IMR-90 (cell line): Measurements from ENCODE around the gene TMPRSS2. TPM values are rescaled to one million over a fixed set of nuclear protein-coding genes. Genes with fewer than 3 reads are reported as not detected.

Experiments used
- ATAC-seq: fragments of 200-7000 bp; cut with Tn5 transposase; 2 replicates; pipeline ENCODE4 v1.9.1; 2020; ENCODE audit warnings: low read depth, mild to moderate bottlenecking, moderate library complexity
- BruUV-seq: library from RNA; stranded (reverse); fragments of 400-500 nt; replicated peaks from 2 replicates; lab custom pipeline; 2021; lab: Mats Ljungman, UMichigan
- CTCF ChIA-PET: fragments of 300-600 bp; formaldehyde crosslinking; extraction: SDS; loops from one replicate; lab custom pipeline; 2021; ENCODE audit warnings: antibody characterized with exemption; lab: Yijun Ruan, JAX
- POLR2A ChIA-PET: fragments of 300-600 bp; sonication (Branson Sonifier 250); formaldehyde crosslinking; loops from one replicate; lab custom pipeline; 2022; ENCODE audit warnings: antibody characterized with exemption; ENCODE audit not compliant: unreplicated experiment; lab: Charles Lee
- DNase-seq: peaks from one replicate; pipeline ENCODE4 v3.0.0; 2013
- H2AFZ ChIP-seq: replicated peaks from 2 replicates; pipeline ENCODE3; 2013; ENCODE audit warnings: low read length, mild to moderate bottlenecking; ENCODE audit not compliant: poor library complexity
- H2AK5ac ChIP-seq: 2 replicates; pipeline ENCODE4 v1.6.1; 2013; ENCODE audit warnings: low read depth, low read length, inconsistent platforms
- H2AK9ac ChIP-seq: replicated peaks from 2 replicates; pipeline ENCODE3; 2013; ENCODE audit warnings: mild to moderate bottlenecking, low read depth, low read length, moderate library complexity; ENCODE audit not compliant: poor library complexity
- H2BK120ac ChIP-seq: 2 replicates; pipeline ENCODE4 v1.6.1; 2013; ENCODE audit warnings: low read depth, low read length, inconsistent platforms
- H2BK15ac ChIP-seq: 3 replicates; pipeline ENCODE4 v1.6.1; 2013; ENCODE audit warnings: low read depth, low read length, inconsistent platforms
- H2BK20ac ChIP-seq: 2 replicates; pipeline ENCODE4 v1.6.1; 2013; ENCODE audit warnings: low read depth, mild to moderate bottlenecking, inconsistent platforms, low read length, moderate library complexity
- H2BK5ac ChIP-seq: 2 replicates; pipeline ENCODE4 v1.6.1; 2013; ENCODE audit warnings: mild to moderate bottlenecking, low read depth, low read length, inconsistent platforms; ENCODE audit not compliant: poor library complexity, severe bottlenecking
- H3K14ac ChIP-seq: replicated peaks from 2 replicates; pipeline ENCODE4 v1.6.1; 2013; ENCODE audit warnings: low read depth, low read length, inconsistent platforms
- H3K18ac ChIP-seq: 2 replicates; pipeline ENCODE4 v1.6.1; 2013; ENCODE audit warnings: low read depth, low read length, control low read depth
- H3K23ac ChIP-seq: 2 replicates; pipeline ENCODE4 v1.6.1; 2013; ENCODE audit warnings: low read depth, low read length, inconsistent platforms
- H3K27ac ChIP-seq: 2 replicates; pipeline ENCODE4 v1.5.1; 2013; ENCODE audit warnings: mild to moderate bottlenecking, control low read depth, low read length; ENCODE audit not compliant: insufficient read depth
- H3K27me3 ChIP-seq: 2 replicates; pipeline ENCODE4 v1.6.1; 2013; ENCODE audit warnings: low read length; ENCODE audit not compliant: control insufficient read depth, insufficient read depth
- H3K36me3 ChIP-seq: 2 replicates; pipeline ENCODE4 v1.6.1; 2013; ENCODE audit warnings: low read length, mixed read lengths; ENCODE audit not compliant: control insufficient read depth, insufficient read depth
- H3K4ac ChIP-seq: 2 replicates; pipeline ENCODE4 v1.6.1; 2013; ENCODE audit warnings: low read depth, low read length, inconsistent platforms
- H3K4me1 ChIP-seq: 2 replicates; pipeline ENCODE4 v1.6.1; 2013; ENCODE audit warnings: low read length, mixed read lengths; ENCODE audit not compliant: control insufficient read depth, insufficient read depth
- H3K4me2 ChIP-seq: 2 replicates; pipeline ENCODE4 v1.6.1; 2013; ENCODE audit warnings: low read depth, mild to moderate bottlenecking, control low read depth, low read length, moderate library complexity
- H3K4me3 ChIP-seq: 2 replicates; pipeline ENCODE4 v1.5.1; 2013; ENCODE audit warnings: low read depth, mild to moderate bottlenecking, control low read depth, low read length, moderate library complexity; ENCODE audit not compliant: insufficient read depth
- H3K56ac ChIP-seq: 2 replicates; pipeline ENCODE4 v1.6.1; 2013; ENCODE audit warnings: low read length, inconsistent platforms; ENCODE audit not compliant: insufficient read depth; ENCODE audit errors: extremely low read depth
- H3K79me1 ChIP-seq, 2 experiments: 2 replicates each; pipeline ENCODE4 v1.6.1; 2013; ENCODE audit warnings: low read length in 2 of 2, inconsistent platforms in 1 of 2, low read depth in 1 of 2
- H3K9ac ChIP-seq: 2 replicates; pipeline ENCODE4 v1.6.1; 2013; ENCODE audit warnings: low read depth, low read length, control low read depth
- H3K9me1 ChIP-seq: 2 replicates; pipeline ENCODE4 v1.6.1; 2013; ENCODE audit warnings: low read length, inconsistent platforms; ENCODE audit not compliant: insufficient read depth
- H3K9me3 ChIP-seq: 2 replicates; pipeline ENCODE4 v1.6.1; 2013; ENCODE audit warnings: low read length; ENCODE audit not compliant: control insufficient read depth, insufficient read depth
- H4K20me1 ChIP-seq: 2 replicates; pipeline ENCODE4 v1.6.1; 2013; ENCODE audit warnings: low read length, inconsistent platforms; ENCODE audit not compliant: insufficient read depth
- H4K5ac ChIP-seq: 2 replicates; pipeline ENCODE4 v1.6.1; 2013; ENCODE audit warnings: mild to moderate bottlenecking, low read depth, low read length, control low read depth
- H4K8ac ChIP-seq, 2 experiments: 2 replicates each; pipeline ENCODE4 v1.6.1; 2013; ENCODE audit warnings: low read depth in 2 of 2, low read length in 2 of 2, control low read depth in 1 of 2, inconsistent platforms in 1 of 2
- H4K91ac ChIP-seq: 2 replicates; pipeline ENCODE4 v1.6.1; 2013; ENCODE audit warnings: low read depth, low read length, inconsistent platforms; ENCODE audit not compliant: insufficient read depth
- MXI1 ChIP-seq: IDR thresholded peaks from 2 replicates; pipeline ENCODE4 v1.6.1; 2012; ENCODE audit warnings: low read depth, mild to moderate bottlenecking, low read length, moderate library complexity, borderline replicate concordance
- WGBS, 2 experiments: methylation state at CpG; one replicate each; pipeline versions ENCODE4 v1.1.5 to v1.1.7; 2013; ENCODE audit warnings: missing lambda C conversion rate in 2 of 2; ENCODE audit not compliant: insufficient read length in 1 of 2; ENCODE audit errors: extremely low coverage in 2 of 2; 5-methylcytosine and 5-hydroxymethylcytosine counted together
- dilution Hi-C: fragments of 300-500 bp; cut with HindIII; formaldehyde crosslinking; loops from one replicate; pipeline ENCODE4 v1.14.3; 2018; ENCODE audit warnings: low sequenced_read_pairs; ENCODE audit not compliant: unreplicated experiment
- in situ Hi-C: fragments of 300-500 bp; cut with MboI; formaldehyde crosslinking; loops from 3 replicates; pipeline ENCODE4 v1.14.3; 2019; ENCODE audit warnings: low sequenced_read_pairs, inconsistent platforms, mixed read lengths
- intact Hi-C: fragments of 100-400 bp; cut with micrococcal nuclease; formaldehyde crosslinking; loops from 2 replicates; pipeline ENCODE4 v1.10.0; 2022
- polyA plus RNA-seq, 3 experiments: library from polyadenylated mRNA; depleted of rRNA; stranded (reverse); fragments of >200 nt; gene quantifications; 2 replicates each; pipeline ENCODE4 v1.2.3, GENCODE V29; 2012; ENCODE audit warnings: low replicate concordance in 1 of 3
- total RNA-seq: library from RNA; depleted of rRNA; stranded (reverse); fragments of >200 nt; gene quantifications from 2 replicates; pipeline ENCODE4 v1.2.3, GENCODE V29; 2012

The TMPRSS2 gene
- total and polyA plus RNA-seq, 2 of the 4 experiments (the other 2 are of a cell fraction) = not detected

- Histone ChIP-seq H3K4me1 (no peaks in the 10 kb centered on the region; the same call in 1 of the 2 replicates), H2BK20ac (no peak overlapping the region), H2BK120ac (no peak overlapping the region), H2AK5ac (no peak overlapping the region), H2BK5ac (no peak overlapping the region), H3K14ac (no peak overlapping the region), H3K27me3 (peaks cover 21% of the 10 kb centered on the region), H3K4me2 (no peak overlapping the region), H2AFZ (no peak overlapping the region), H4K8ac (no peak overlapping the region), H4K5ac (no peak overlapping the region), H3K4ac (no peak overlapping the region), H3K36me3 (no peaks in the 10 kb centered on the region), H3K56ac (no peak overlapping the region), H4K91ac (no peak overlapping the region), H3K4me3 (no peak overlapping the region), H3K9ac (no peak overlapping the region), H3K18ac (no peak overlapping the region), H4K20me1 (no peaks in the 10 kb centered on the region), H2AK9ac (no peak overlapping the region), H3K23ac (no peak overlapping the region), H3K79me1 (no peaks in the 10 kb centered on the region), H3K9me1 (no peaks in the 10 kb centered on the region), H3K27ac (no peak overlapping the region), H3K9me3 (no peaks in the 10 kb centered on the region), H2BK15ac (no peak overlapping the region)
- in situ Hi-C loops = no loop called here
- 74% methylated on average over 7 of the region's 8 CpGs; no CpG with 5 or more reads in 1 of the 2 experiments for WGBS, 2 experiments
- CTCF ChIA-PET = no interaction called here
- no TSS peak for BruUV-seq
- POLR2A ChIA-PET = no interaction called here
- DNase-seq (no peak), ATAC-seq (no peak)
- no peak for TF ChIP-seq MXI1
- intact Hi-C loops = no loop called here
- dilution Hi-C loops = no loop called here
Measured at GRCh38 chr21:41428311-41428710, 79.6 kb downstream of the TMPRSS2 start.
